CD4-positive, alpha-beta T cell treated with Interleukin-6 for 4 hours (primary cell): ENCODE results near the gene RREB1.
A peak's percentile ranks its signal among the peaks of the same experiment; 100 is the strongest.

ENCODE experiments used
- DNase-seq: peaks from one replicate; pipeline ENCODE4 v3.0.0-alpha.2; 2020; ENCODE audit warnings: mixed read lengths

RREB1 gene, protein sequence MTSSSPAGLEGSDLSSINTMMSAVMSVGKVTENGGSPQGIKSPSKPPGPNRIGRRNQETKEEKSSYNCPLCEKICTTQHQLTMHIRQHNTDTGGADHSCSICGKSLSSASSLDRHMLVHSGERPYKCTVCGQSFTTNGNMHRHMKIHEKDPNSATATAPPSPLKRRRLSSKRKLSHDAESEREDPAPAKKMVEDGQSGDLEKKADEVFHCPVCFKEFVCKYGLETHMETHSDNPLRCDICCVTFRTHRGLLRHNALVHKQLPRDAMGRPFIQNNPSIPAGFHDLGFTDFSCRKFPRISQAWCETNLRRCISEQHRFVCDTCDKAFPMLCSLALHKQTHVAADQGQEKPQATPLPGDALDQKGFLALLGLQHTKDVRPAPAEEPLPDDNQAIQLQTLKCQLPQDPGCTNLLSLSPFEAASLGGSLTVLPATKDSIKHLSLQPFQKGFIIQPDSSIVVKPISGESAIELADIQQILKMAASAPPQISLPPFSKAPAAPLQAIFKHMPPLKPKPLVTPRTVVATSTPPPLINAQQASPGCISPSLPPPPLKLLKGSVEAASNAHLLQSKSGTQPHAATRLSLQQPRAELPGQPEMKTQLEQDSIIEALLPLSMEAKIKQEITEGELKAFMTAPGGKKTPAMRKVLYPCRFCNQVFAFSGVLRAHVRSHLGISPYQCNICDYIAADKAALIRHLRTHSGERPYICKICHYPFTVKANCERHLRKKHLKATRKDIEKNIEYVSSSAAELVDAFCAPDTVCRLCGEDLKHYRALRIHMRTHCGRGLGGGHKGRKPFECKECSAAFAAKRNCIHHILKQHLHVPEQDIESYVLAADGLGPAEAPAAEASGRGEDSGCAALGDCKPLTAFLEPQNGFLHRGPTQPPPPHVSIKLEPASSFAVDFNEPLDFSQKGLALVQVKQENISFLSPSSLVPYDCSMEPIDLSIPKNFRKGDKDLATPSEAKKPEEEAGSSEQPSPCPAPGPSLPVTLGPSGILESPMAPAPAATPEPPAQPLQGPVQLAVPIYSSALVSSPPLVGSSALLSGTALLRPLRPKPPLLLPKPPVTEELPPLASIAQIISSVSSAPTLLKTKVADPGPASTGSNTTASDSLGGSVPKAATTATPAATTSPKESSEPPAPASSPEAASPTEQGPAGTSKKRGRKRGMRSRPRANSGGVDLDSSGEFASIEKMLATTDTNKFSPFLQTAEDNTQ (N-terminal part only)

DNA sequence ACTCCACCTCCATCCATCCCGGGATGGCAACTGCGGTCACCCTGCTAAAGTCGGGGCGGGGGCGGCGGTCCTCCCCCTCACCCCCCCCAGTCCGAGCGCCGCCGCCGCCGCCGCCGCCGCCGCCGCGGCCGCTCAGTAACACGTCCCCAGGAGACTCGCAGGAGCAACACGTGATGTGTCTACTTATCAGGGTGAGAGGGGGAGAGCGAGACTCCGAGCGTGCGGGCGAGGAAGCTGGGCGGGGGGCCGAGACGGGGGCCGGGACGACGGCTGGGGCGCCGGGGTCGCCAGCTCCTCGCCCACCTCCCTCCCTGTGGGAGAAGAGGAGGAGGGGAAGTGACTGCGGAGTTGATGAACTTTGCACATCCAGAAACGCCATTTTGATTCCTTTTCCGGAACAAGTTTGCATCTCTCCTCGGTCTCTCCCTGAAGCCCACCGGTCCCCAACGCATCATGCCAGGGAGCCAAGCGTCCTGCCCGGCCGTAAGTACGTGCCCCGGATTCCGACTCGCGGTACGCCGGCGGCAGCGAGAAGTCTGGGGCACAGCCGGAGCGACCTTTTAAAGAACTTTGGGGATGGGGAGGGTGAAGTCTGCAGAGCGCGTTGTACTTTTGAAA is at the start of gene RREB1:
TSS of gene RREB1 (plus strand) at position 384 of the 618 bp plus-strand sequence. CDS start 73,951 bp downstream, outside the sequence.
- peak; percentile 63 for DNase-seq

GRCh38 chr6:7058250-7058923 is 49.4 kb upstream of the RREB1 start:
- DNase-seq = no peak

GRCh38 chr6:7060769-7061516 is 46.8 kb upstream of the RREB1 start:
- no peak for DNase-seq

- DNase-seq = no peak
Observed at GRCh38 chr6:7062451-7063162, 45.2 kb upstream of the RREB1 start.

DNA sequence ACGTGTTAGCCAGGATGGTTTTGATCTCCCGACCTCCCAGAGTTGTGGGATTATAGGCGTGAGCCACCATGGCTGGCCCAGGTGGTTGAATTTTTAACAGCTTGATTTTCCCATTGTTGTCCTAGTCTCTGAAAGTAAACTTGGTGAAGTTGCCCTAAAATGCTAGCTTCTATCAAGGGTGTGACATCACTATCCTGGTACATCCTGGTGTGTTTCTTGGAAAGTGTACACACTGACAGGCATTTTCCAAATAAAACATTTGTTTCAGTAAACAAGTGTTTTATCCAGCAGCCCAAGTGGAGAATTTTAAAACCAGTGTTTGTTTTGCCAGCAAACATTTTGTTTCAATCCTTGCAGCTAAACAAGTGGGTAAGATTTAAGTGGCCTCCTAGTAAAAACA is 40.5 kb upstream of the RREB1 start:
- no peak for DNase-seq

- DNase-seq = no peak
Observed at GRCh38 chr6:7071405-7071804, 36.4 kb upstream of the RREB1 start.

GRCh38 chr6:7073082-7073820 is 34.5 kb upstream of the RREB1 start:
- no peak for DNase-seq

- DNase-seq = peak; percentile 74
Observed at GRCh38 chr6:7073821-7074525, 33.8 kb upstream of the RREB1 start.

- DNase-seq = no peak
Observed at GRCh38 chr6:7074870-7075269, 32.9 kb upstream of the RREB1 start.

GRCh38 chr6:7075341-7076000 is 32.3 kb upstream of the RREB1 start:
- DNase-seq = no peak

- no peak for DNase-seq
Observed at GRCh38 chr6:7077856-7078255, 29.9 kb upstream of the RREB1 start.

DNA sequence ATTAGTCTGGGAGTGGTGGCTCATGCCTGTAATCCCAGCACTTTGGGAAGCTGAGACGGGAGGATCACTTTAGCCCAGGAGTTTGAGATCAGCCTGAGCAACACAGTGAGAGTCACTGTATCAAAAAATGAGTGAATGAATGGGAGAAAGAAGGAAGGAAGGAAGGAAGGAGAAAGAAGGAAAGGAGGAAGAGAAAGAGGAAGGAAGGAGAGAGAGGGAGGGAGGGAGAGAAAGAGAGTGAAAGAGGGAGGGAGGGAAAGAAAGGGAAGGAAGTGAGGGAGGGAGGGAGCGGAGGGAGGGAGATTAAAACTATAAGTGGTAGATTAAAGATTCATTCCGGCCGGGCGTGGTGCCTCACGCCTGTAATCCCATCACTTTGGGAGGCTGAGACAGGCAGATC is 28.9 kb upstream of the RREB1 start:
- no peak for DNase-seq

DNA sequence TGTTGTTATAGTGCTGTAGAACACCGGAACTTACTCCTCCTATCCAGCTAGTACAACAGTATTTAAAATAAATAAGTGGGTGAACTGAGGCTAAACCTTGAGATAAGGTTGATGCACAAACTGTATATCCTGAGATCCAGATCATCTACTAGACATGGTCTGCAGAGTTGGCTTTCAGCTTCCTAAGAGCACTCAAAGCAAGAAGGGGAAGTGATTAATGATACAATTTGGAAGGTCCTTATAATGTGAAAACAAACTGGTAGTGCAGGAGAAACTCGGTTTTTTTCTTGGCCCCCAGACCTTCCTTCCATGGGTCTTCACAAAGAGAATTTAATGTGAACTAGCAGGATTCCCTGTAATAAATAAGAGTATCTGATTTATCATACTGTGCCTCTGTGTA is 27.4 kb upstream of the RREB1 start:
- no peak for DNase-seq

GRCh38 chr6:7085911-7086310 is 21.9 kb upstream of the RREB1 start:
- peak; percentile 25 for DNase-seq

- peak; percentile 59 for DNase-seq
Observed at GRCh38 chr6:7086488-7086887, 21.3 kb upstream of the RREB1 start.

DNA sequence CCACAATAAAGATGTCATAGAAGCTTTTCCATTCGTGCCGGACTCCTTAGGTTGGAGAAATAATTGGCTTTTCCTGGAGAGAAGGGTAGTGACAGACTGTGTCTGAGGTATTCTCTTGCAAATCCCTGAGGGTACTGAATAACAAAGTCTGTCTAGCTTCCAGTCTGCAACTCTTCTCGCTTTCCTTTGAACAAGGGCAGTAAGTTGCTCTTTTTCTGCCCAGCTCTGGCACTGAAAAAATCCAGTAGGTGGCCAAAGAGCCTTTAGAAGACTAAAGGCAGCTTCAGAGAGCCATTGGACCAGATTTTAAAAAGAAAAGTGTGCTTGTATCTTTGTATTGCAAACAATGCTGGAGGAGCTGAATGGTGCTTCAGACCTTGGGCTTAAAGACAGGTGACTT is 20.7 kb upstream of the RREB1 start:
- DNase-seq = no peak

DNA sequence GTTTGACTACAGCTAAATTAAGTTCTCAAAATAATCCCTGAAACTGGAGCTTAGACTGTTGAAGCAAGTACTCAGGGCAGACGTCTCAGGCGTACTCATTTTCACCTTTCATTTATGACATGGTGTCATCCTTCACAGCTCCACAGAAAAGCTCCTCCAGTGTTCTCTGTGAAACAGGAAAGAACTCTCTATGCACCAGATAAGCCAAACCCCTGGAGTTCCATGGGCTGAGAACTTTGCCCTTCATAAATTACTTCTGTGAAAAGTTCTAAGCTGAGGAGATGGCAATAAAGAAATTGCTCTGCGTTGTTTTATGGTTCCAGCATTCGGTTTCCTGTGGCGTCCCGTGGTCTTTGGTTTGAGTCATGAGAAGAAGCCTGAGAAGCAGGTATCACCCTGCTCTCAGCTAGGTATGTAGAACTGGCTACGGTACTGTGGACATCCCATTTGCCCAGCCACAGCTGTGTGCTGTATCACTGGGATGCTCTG is 20.2 kb upstream of the RREB1 start:
- DNase-seq = peak; percentile 60

GRCh38 chr6:7088076-7088742 is 19.6 kb upstream of the RREB1 start:
- peak; percentile 25 for DNase-seq
